ENCODE results near the gene RALGDS.

The RALGDS gene

DNA sequence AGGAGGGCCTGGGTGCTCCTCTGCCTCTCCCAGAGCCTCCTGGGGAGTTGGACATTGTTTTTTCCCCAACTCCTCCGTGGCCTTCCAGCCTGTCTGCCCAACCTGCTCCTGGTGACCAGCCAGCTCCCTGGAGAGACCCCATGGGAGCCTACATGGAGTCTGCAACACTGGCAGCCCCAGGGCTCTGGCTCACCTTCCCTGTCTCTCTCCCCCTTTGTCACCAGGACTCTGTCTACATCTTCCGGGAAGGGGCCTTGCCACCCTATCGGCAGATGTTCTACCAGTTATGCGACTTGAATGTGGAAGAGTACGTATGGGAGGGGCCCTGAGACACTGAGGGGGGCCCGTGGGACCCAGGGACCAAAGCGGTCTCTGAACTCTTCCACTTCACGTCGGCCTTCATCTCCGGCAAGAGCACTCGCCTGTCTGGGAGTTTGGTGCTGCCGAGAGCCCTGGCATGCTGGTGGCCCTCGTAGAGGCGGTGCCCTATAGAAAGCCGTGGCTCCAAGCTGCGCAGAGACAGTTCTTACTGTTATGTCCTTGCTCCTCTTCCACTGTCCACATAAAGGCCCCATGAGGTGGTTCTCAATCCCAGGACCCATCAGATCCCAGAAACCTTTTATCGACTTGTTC, 65.1 kb downstream of the RALGDS start:
- no peak overlapping the region for H3K4me3 ChIP-seq (ENCODE audit: low read depth, low read length)

DNA sequence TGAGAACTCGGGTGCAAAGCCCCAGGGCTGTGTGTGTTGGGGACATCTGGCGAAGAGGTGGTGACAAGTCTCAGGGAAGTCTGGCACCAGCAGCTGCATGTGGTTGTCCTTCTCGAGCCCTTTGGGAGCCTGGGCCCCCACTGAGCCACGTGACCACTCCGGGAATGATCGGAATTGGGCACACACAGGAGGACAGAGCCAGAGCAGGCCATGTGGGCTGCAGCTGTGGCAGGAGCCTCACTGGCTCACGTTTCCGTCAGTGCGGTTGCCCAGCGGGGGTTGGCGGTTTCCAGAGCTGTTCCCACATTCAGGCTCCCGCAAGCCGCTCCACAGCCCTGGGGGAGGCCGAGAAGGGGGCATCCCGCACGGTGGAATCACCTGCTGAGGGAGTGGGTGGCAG, 66.1 kb downstream of the RALGDS start:
- no peak overlapping the region for H3K4me3 ChIP-seq (ENCODE audit: low read depth, low read length)

DNA sequence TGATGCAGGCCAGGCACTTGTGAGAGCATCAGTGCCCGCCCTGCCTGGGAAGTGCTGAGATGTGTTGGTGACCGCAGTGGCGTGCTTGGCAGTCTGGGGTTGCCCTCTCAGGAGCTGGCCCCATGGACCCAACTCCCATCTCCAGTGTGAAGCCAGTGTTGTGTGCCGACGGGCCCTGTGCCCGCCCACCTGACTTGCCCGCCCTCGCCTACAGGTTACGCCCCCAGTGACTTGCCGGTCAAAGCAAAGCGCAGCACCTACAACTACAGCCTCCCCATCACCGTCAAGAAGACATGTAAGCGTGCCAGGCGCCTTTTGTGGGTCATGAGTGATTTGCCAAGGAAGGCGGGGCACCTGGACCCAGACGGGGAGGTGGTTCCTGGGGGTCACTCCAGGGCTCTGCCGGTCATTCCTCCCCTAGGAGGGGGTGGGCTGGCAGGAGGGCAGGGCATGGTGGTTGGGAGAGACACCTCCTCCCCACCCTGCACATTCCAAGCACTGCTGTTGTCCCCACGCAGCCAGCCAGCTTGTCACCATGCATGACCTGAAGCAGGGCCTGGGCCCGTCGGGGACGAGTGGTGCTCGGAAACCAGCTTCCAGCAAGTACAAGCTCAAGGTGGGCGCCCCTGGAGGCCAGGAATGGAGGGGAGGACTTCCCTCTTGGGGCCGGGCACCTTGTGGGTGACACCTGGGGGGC, 66.7 kb downstream of the RALGDS start:
- H3K4me3 ChIP-seq (ENCODE audit: low read depth, low read length): no peak overlapping the region

DNA sequence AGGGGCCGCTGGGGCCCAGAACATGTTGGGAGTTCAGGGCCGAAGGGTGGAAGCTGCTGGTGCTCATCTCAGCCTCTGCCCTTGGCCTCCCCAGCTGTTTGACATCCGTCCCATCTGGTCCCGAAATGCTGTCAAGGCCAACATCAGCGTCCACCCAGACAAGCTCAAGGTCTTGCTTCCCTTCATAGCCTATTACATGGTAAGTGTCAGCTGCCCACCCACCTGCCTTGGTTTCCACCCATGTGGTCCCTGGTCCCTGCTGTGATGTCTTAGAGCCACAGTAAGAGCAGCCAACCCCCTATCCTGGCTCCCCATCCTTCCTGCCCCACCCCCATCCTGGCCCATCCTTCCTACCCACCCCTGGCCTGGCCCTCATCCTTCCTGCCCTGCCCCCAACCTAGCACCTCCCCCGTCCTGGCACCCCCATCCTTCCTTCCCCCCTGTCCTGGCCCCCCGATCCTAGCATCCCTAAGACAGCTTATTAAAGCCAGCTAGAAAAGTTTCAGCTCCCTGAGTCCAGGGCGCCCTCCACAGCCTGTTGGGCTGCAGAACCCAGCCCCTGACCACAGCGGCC, 69.0 kb downstream of the RALGDS start:
- no peak overlapping the region for H3K4me3 ChIP-seq (ENCODE audit: low read depth, low read length)

DNA sequence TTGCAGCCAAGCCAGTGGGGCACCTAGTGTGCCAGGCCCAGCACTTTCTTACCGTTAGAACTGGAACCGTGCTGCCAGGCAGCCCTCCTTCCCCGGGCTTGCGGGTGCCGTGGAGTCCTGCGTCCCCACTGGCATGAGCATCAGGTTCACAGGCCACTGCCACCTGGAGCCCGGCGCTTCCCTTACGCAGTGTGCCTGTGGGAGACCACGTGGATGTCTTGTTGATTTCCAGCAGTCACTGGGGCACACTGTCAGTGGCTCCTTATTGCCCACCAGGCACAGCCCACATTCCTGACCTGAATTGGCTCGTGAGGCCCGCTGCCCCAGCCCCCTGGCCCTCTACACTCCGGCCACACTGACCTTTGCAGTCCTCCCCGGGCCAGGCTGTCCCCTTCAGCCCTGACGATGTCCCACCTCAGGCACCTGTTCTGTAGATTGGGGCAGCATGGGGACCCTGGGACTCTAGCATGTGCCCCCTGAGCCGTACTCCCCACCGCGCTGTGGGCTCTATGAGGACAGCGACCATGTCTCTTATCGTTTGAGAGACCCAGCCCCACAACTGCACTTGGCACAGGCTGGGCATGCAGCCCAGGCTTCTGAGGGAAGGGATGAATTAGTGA, 69.6 kb downstream of the RALGDS start:
- H3K4me3 ChIP-seq (ENCODE audit: low read depth, low read length): no peak overlapping the region

DNA sequence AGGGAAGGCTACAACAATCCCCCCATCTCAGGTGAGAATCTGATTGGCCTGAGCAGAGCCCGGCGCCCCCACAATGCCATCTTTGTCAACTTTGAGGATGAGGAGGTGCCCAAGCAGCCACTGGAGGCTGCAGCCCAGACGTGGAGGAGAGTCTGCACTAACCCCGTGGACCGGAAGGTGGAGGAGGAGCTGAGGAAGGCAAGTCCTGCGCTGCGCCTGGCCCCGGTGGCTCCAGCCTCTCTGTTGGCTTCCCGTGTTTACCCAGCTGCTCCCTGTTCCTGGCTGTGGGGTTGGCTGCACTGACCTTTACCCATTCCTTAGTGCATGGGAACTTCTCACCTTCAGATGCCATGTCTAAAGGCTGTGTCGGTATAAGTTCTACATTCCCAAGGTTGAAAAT, 70.3 kb downstream of the RALGDS start:
- H3K4me3 ChIP-seq (ENCODE audit: low read depth, low read length): no peak overlapping the region

DNA sequence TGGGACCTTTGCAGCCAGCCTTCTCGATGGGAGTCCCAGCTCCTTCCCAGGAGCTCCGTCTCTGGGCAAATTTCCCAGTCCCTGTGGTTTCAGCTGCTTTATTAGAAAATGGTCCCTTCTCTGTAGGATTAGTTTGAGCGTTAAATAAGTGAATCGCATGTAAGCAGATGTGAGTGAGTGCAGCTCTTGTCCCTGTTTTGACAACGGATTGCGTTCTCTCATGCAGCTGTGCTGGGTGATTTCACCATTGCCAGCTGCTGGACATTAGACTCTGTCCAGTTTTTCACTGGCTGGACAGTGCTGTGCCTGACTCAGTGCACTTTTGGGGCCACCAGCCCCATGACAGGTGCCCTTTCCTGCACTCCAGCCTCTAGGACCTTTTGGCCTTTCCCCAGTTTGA, 70.9 kb downstream of the RALGDS start:
- no peak overlapping the region for H3K4me3 ChIP-seq (ENCODE audit: low read depth, low read length)

DNA sequence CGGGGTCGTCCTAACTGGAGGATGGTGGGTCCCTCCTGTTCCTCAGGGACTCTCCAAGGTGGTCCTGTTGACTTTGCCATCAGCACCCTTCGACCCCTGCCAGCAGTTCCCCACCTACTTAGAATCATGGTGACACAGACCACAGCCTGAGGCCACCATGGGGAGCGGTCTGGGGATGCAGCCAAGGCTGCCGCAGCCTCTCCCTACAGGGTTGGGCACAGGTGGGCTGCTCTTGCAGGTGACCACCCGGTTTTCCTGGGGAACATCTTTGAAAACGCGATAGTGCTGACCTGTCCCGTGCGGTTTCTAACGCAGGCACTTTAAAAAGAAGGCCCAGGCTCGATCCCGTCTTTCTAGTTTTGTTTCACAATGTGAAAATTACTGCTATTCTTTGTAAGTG, 72.0 kb downstream of the RALGDS start:
- no peak overlapping the region for H3K4me3 ChIP-seq (ENCODE audit: low read depth, low read length)

DNA sequence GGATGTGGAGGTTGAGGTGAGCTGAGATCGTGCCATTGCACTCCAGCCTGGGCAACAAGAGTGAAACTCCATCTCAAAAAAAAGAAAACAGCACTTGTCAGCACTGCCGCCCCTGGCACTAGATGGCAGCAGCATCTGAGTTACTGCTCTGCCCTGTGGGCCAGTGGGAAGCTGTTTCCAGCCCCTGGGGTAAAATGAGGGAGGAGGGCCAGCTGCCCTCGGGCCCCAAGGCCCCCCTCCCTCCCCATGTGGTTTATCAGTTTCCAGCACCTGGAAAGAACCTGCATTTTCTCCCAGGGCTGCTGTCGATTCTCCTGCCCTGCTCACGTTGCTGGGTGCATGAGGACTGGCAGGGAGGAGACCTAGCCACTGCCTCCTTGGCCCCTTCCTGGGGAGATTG, 72.4 kb downstream of the RALGDS start:
- no peak overlapping the region for H3K4me3 ChIP-seq (ENCODE audit: low read depth, low read length)
